ENCODE data around the gene SLC7A14.

DNA sequence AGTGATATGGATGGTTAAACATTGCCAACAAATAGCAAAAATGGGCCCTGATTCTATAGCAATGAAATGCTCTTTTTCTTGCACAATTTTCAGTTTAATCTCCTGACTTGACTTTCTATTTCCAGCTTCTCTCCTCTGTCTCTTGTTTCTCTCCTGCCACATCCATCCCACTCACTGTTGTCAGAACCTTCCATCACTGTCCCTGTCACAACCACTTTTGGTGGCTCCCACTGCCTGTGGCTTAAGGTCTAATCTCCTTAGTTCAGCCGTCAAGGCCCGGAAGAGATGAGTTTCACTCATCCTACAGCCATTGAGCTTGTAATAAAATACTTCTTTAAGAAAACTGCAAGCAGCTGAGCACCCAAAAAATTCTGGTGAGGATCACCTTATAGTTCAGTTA is 19.5 kb downstream of the SLC7A14 start:
- TF ChIP-seq TCF4 (CRISPR knock-in tag; IDR thresholded peaks at IDR 0.05; ENCODE audit: borderline replicate concordance) (no peak), ZNF8 (CRISPR knock-in tag; IDR thresholded peaks at IDR 0.05) (no peak), ISL1 (CRISPR knock-in tag; IDR thresholded peaks at IDR 0.05) (no peak), ESRRG (CRISPR knock-in tag; IDR thresholded peaks at IDR 0.05) (no peak), ZFP30 (CRISPR knock-in tag; IDR thresholded peaks at IDR 0.05) (no peak), ZNF565 (CRISPR knock-in tag; conservative IDR thresholded peaks at IDR 0.05; ENCODE audit: low read depth) (no peak), ZC3H10 (CRISPR knock-in tag; IDR thresholded peaks at IDR 0.05) (no peak), BACH2 (CRISPR knock-in tag; IDR thresholded peaks at IDR 0.05; ENCODE audit: borderline replicate concordance) (no peak), OSR1 (CRISPR knock-in tag; IDR thresholded peaks at IDR 0.05) (no peak)
- TF ChIP-seq, protein P1, sequence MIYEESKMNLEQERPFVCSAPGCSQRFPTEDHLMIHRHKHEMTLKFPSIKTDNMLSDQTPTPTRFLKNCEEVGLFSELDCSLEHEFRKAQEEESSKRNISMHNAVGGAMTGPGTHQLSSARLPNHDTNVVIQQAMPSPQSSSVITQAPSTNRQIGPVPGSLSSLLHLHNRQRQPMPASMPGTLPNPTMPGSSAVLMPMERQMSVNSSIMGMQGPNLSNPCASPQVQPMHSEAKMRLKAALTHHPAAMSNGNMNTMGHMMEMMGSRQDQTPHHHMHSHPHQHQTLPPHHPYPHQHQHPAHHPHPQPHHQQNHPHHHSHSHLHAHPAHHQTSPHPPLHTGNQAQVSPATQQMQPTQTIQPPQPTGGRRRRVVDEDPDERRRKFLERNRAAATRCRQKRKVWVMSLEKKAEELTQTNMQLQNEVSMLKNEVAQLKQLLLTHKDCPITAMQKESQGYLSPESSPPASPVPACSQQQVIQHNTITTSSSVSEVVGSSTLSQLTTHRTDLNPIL (CRISPR knock-in tag; IDR thresholded peaks at IDR 0.05; ENCODE audit: low read depth): no peak
- TF ChIP-seq, protein P2, sequence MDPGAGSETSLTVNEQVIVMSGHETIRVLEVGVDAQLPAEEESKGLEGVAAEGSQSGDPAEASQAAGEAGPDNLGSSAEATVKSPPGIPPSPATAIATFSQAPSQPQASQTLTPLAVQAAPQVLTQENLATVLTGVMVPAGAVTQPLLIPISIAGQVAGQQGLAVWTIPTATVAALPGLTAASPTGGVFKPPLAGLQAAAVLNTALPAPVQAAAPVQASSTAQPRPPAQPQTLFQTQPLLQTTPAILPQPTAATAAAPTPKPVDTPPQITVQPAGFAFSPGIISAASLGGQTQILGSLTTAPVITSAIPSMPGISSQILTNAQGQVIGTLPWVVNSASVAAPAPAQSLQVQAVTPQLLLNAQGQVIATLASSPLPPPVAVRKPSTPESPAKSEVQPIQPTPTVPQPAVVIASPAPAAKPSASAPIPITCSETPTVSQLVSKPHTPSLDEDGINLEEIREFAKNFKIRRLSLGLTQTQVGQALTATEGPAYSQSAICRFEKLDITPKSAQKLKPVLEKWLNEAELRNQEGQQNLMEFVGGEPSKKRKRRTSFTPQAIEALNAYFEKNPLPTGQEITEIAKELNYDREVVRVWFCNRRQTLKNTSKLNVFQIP (CRISPR knock-in tag; IDR thresholded peaks at IDR 0.05; ENCODE audit: borderline replicate concordance, low read depth): no peak
- TF ChIP-seq, protein P3, sequence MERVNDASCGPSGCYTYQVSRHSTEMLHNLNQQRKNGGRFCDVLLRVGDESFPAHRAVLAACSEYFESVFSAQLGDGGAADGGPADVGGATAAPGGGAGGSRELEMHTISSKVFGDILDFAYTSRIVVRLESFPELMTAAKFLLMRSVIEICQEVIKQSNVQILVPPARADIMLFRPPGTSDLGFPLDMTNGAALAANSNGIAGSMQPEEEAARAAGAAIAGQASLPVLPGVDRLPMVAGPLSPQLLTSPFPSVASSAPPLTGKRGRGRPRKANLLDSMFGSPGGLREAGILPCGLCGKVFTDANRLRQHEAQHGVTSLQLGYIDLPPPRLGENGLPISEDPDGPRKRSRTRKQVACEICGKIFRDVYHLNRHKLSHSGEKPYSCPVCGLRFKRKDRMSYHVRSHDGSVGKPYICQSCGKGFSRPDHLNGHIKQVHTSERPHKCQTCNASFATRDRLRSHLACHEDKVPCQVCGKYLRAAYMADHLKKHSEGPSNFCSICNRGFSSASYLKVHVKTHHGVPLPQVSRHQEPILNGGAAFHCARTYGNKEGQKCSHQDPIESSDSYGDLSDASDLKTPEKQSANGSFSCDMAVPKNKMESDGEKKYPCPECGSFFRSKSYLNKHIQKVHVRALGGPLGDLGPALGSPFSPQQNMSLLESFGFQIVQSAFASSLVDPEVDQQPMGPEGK (CRISPR knock-in tag; IDR thresholded peaks at IDR 0.05; ENCODE audit: borderline replicate concordance): no peak

Measured in SK-N-SH treated with all-trans-retinoic acid at 6 μM for 48 hours (cell line).